ENCODE results near the gene CADM4. TPM values are rescaled to one million over a fixed set of nuclear protein-coding genes. Genes with fewer than 3 reads are reported as not detected.
"Not testable (repeated sequence)": the region's sequence is repeated elsewhere in the genome, so short reads cannot be mapped to it uniquely, and the experiment has no call there.

Gene CADM4
- total RNA-seq, 2 donors from 2014 or later: 2.3 to 5.8 TPM

GRCh38 chr19:43605875-43606568 lies 33.6 kb downstream of the CADM4 start:
- TF ChIP-seq, protein P1, sequence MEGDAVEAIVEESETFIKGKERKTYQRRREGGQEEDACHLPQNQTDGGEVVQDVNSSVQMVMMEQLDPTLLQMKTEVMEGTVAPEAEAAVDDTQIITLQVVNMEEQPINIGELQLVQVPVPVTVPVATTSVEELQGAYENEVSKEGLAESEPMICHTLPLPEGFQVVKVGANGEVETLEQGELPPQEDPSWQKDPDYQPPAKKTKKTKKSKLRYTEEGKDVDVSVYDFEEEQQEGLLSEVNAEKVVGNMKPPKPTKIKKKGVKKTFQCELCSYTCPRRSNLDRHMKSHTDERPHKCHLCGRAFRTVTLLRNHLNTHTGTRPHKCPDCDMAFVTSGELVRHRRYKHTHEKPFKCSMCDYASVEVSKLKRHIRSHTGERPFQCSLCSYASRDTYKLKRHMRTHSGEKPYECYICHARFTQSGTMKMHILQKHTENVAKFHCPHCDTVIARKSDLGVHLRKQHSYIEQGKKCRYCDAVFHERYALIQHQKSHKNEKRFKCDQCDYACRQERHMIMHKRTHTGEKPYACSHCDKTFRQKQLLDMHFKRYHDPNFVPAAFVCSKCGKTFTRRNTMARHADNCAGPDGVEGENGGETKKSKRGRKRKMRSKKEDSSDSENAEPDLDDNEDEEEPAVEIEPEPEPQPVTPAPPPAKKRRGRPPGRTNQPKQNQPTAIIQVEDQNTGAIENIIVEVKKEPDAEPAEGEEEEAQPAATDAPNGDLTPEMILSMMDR (IDR thresholded peaks at IDR 0.05): no peak
- Histone ChIP-seq H3K27me3 (no peaks in the 10 kb centered on the region), H3K4me1 (no peaks in the 10 kb centered on the region), H3K4me3 (no peak overlapping the region), H3K9me3 (no peaks in the 10 kb centered on the region), H3K27ac (no peak overlapping the region), H3K36me3 (no peaks in the 10 kb centered on the region), H3K9ac (ENCODE audit: low read depth in 2 of 2, low read length in 2 of 2) (no peak overlapping the region)
- no peak for DNase-seq
- intact Hi-C loops (cut with DNase I): loop anchor here (10.0 kb wide), 1 partner anchor 49 kb away; no protein-coding TSS in a partner anchor

GRCh38 chr19:43600326-43600725 lies 39.3 kb downstream of the CADM4 start:
- not testable (repeated sequence) for H3K9ac ChIP-seq (ENCODE audit: low read depth in 2 of 2, low read length in 2 of 2); H3K4me3 ChIP-seq; H3K36me3 ChIP-seq; DNase-seq; H3K27ac ChIP-seq; H3K9me3 ChIP-seq; H3K27me3 ChIP-seq
- intact Hi-C loops (cut with DNase I): loop anchor here (10.0 kb wide), 1 partner anchor 54 kb away; no protein-coding TSS in a partner anchor
- H3K4me1 ChIP-seq: peaks cover 11% of the 10 kb centered on the region

DNA sequence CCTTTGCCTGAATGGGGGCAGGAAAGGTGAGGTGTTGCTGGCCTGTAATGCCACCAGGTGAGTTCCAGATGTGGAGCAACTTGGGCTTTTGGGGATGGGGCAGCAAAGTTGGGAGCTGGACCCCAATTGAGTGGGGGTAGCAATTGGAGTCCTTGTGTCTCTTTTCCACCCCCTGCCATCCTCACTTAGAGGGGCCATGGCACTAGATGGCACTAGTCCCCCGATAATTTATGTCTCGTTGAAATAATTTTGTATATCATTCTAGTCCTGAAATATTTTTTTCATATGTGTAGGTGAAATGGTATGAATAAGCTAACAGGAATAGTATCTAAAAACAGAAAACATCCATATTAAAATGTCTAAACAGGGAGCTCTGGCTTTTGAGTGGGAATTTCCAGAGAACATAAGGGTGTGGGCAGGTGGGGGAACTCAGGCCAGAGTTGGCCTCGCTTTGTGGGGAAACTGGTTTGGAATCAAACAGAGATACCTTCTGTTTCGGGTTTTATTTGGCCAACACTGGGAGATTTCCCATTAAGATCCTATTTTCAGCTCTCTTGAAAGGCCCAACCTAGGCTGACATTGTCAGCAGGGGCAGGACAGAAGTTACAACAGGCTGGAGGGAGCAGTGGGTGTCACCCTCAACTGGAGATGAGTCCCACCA lies 39.9 kb downstream of the CADM4 start:
- Histone ChIP-seq H3K9me3 (no peaks in the 10 kb centered on the region), H3K4me3 (no peak overlapping the region), H3K9ac (ENCODE audit: low read depth in 2 of 2, low read length in 2 of 2) (no peak overlapping the region), H3K27ac (no peak overlapping the region), H3K4me1 (peaks cover 12% of the 10 kb centered on the region), H3K36me3 (no peaks in the 10 kb centered on the region), H3K27me3 (no peaks in the 10 kb centered on the region)
- intact Hi-C loops (cut with DNase I): loop anchor here (10.0 kb wide), 2 partner anchors 55 to 65 kb away; partner anchors contain the start of gene ZNF575
- no peak for DNase-seq
- TF ChIP-seq, protein P1 (IDR thresholded peaks at IDR 0.05): no peak

GRCh38 chr19:43598445-43599240 lies 41.0 kb downstream of the CADM4 start:
- peaks cover 20% of the 10 kb centered on the region for H3K4me1 ChIP-seq
- H3K27me3 ChIP-seq: no peaks in the 10 kb centered on the region
- no peak for DNase-seq
- H3K27ac ChIP-seq: no peak overlapping the region
- H3K4me3 ChIP-seq: no peak overlapping the region
- no peaks in the 10 kb centered on the region for H3K9me3 ChIP-seq
- H3K36me3 ChIP-seq: no peaks in the 10 kb centered on the region
- TF ChIP-seq, protein P1 (IDR thresholded peaks at IDR 0.05): no peak
- intact Hi-C loops (cut with DNase I): loop anchor here (10.0 kb wide), 1 partner anchor 64 kb away; the partner anchor contains the start of gene ZNF575
- peak overlapping the region in 1 of 2 donors; percentile 1 for H3K9ac ChIP-seq (ENCODE audit: low read depth in 2 of 2, low read length in 2 of 2)

DNA sequence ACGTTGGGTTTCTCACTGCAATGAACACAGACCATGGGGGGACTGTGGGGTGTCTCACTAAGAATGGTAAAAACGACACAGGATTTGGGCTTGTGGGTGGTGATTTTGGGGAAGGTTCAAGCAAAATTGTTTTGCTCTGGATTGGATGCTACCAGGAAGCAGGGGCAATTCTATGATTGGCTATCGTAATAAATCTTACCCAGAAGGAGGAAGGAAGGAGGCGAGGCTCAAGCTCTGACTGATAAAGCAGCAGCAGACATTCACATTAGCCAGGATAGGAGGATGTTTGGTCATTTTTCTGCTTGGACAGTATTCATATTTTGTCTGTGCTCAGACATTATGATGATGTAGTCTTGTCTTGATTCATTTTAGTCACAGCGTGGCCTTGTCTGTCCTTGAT lies 41.8 kb downstream of the CADM4 start:
- no peak for DNase-seq
- no peak overlapping the region for H3K4me3 ChIP-seq
- no peak overlapping the region for H3K27ac ChIP-seq
- peak overlapping the region in 1 of 2 donors; percentile 1 for H3K9ac ChIP-seq (ENCODE audit: low read depth in 2 of 2, low read length in 2 of 2)
- H3K36me3 ChIP-seq: no peaks in the 10 kb centered on the region
- no peaks in the 10 kb centered on the region for H3K27me3 ChIP-seq
- intact Hi-C loops (cut with DNase I): loop anchor here (10.0 kb wide), 1 partner anchor 63 kb away; the partner anchor contains the start of gene ZNF575
- H3K9me3 ChIP-seq: no peaks in the 10 kb centered on the region
- peaks cover 20% of the 10 kb centered on the region for H3K4me1 ChIP-seq
- TF ChIP-seq, protein P1 (IDR thresholded peaks at IDR 0.05): no peak
